IPS-15b (cell line): ENCODE measurements around the gene BOD1L1.

ENCODE experiments used
- H3K27me3 ChIP-seq: one replicate; pipeline ENCODE4 v1.6.1; 2013; ENCODE audit warnings: low read length; ENCODE audit not compliant: control insufficient read depth, insufficient read depth
- H3K36me3 ChIP-seq: one replicate; pipeline ENCODE4 v1.6.1; 2013; ENCODE audit warnings: low read length; ENCODE audit not compliant: control insufficient read depth, insufficient read depth
- H3K4me1 ChIP-seq: one replicate; pipeline ENCODE4 v1.6.1; 2013; ENCODE audit warnings: mild to moderate bottlenecking, low read length; ENCODE audit not compliant: control insufficient read depth, insufficient read depth
- H3K4me3 ChIP-seq: one replicate; pipeline ENCODE4 v1.5.1; 2013; ENCODE audit warnings: low read depth, low read length
- H3K9ac ChIP-seq: one replicate; pipeline ENCODE4 v1.6.1; 2013; ENCODE audit warnings: low read depth, mild to moderate bottlenecking, low read length
- H3K9me3 ChIP-seq: one replicate; pipeline ENCODE4 v1.6.1; 2013; ENCODE audit warnings: mild to moderate bottlenecking, low read length; ENCODE audit not compliant: control insufficient read depth, insufficient read depth

Gene BOD1L1

DNA sequence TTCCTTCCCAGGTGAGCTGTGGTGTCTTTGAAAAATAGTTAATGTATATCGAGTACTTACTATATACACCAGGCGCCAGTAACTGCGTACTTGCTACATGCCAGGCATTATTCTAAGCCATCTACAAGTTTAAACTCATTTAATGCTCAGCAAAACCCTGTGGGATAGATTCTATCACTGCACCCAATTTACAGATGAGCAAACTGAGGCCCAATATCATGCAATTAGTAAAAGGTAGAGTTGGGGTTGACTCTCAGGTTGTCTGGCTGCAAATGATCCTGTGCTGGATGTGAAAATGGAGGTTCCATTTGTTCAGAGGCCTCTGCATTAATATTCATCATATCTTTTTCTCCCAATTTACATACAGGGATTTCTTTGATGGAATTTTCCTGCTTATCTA lies 100.9 kb downstream of the BOD1L1 start:
- Histone ChIP-seq H3K9me3 (peaks cover 4% of the 10 kb centered on the region), H3K4me1 (peaks cover 11% of the 10 kb centered on the region), H3K9ac (no peak overlapping the region), H3K27me3 (peaks cover 99% of the 10 kb centered on the region), H3K36me3 (no peaks in the 10 kb centered on the region), H3K4me3 (peak overlapping the region; percentile 16)

DNA sequence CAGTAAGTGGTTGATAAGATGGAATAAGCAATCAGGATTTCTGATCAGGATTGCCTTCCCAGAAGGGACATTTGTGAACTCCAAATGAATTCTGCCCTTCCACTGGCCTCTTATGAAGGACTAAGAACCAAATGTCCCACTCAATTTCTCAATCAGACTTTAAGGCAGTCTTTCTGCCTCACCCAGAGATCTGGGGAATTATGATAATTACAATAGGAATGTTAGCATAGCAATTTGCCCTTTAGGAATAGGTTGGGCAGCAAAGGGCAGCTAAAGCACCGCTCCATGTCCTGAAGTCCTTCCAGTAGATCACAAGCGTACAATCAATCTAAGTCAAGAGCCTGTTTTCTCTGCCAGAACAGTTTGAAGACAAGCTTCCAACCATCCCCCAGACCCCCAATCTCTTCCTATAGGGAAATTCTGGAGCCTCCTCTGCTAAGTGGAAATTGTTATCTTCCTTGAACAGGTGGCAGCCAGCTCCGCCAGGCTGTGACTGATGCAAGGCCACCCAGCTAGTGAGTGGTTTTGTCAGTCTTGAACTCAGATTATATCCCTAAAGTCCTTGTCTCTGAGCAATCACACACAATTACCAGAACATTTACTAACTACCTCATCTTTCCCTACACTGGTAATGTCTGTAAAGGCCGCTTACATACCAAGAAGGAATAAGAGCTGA lies 101.8 kb downstream of the BOD1L1 start:
- Histone ChIP-seq H3K4me3 (peak overlapping the region; percentile 16), H3K4me1 (peaks cover 8% of the 10 kb centered on the region), H3K9me3 (peaks cover 4% of the 10 kb centered on the region), H3K27me3 (peaks cover 99% of the 10 kb centered on the region), H3K36me3 (no peaks in the 10 kb centered on the region), H3K9ac (no peak overlapping the region)

DNA sequence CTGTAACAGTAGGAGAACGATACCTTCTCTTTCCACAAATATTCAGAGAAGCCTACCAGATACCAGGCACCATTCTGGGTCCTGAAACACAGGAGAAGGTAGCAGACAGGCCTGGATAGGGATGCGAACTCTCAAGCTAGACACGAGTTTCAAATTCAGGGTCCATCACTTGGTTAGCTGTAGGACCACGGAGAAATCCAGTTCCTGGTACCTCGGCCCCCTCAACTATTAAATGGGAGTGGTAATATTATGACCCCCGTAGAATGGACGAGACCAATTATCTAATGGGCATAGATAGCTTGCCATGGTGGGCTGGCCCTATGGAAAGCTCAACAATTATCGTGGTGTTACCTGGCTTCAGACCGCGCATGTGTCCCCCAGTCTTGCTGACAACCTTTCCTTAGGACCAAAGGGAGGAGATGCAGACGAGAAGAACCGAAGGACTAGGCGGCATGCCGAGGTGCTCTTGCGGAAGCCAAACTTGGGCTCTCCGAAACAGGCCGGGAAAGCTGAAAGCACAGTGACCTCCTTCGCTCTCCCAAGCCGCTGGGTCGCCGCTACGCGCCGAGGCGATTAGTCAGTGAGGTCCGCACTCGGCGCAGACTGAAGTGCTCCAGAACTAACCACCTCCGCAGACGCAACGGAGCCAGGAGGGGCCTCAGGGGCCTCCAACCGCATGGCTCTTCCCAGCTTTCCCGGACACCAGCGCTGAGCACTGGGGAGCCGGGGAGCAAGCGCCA lies 102.9 kb downstream of the BOD1L1 start:
- Histone ChIP-seq H3K9ac (no peak overlapping the region), H3K4me3 (peak overlapping the region; percentile 5), H3K9me3 (peaks cover 4% of the 10 kb centered on the region), H3K4me1 (peaks cover 8% of the 10 kb centered on the region), H3K36me3 (no peaks in the 10 kb centered on the region), H3K27me3 (peaks cover 99% of the 10 kb centered on the region)

DNA sequence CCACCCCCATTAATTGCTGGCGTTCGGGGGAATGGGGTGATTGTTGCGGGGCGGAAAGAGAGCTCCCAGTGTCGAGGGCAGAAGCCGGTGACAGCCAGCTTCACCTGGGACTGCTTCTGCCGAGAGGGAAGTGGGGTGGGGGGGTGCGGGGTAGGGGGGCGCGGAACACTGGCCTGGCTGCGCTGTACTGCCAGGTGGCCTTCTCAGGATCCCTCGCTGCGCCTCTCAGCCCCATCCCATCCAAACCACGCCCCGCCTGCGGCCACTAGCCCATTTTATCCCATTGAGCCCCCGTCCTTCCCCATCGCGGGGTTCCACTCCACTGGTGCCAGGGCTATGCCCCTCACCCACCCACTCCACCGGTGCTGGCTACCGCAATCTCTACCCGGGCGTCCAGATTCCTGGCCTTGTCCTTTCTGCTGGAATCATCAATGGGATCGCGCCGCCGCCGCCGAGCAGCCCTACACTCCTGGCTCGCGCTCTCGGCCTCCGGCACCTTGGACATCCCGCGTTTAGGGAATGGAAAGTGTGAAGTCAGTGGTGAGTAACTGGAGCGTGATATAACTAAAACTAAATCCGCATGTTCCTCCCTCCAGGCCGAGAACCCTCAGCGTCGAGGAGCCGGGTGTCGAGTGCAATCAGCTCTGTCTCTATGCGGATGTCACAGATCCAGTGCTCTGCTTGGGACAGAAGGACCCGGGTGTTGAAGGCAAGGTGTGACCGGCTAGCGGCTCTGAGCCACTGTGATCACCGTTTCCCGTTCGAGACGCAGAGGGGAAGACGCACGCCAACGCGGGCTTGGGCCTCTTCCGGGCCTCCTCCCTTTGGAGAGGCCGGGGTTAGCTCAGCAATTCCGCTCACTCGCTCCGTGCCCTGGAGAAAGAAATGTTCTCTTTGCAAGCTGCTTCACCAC lies 103.7 kb downstream of the BOD1L1 start:
- Histone ChIP-seq H3K4me1 (peaks cover 8% of the 10 kb centered on the region), H3K9me3 (peaks cover 4% of the 10 kb centered on the region), H3K4me3 (peak overlapping the region; percentile 46), H3K36me3 (no peaks in the 10 kb centered on the region), H3K27me3 (peaks cover 99% of the 10 kb centered on the region), H3K9ac (no peak overlapping the region)

DNA sequence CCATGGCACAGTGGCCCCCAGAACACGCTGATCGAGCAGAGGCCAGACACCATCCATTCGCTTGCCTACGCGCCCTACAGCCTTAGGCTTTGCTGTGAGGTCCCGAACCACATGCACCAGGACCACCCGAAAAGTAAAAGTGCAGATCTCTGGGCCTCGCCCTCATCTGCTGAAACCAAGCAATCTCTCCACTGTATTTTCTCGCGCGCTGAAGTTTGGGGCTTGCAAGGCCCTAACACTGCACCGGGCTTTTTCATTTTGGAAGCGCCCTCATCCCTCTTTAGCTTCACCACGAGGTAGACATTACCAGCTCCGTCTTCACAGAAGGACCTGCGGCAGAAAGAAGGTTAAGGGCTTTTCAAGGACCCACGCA lies 104.4 kb downstream of the BOD1L1 start:
- Histone ChIP-seq H3K4me1 (peaks cover 8% of the 10 kb centered on the region), H3K9me3 (peaks cover 4% of the 10 kb centered on the region), H3K27me3 (peaks cover 95% of the 10 kb centered on the region), H3K4me3 (peak overlapping the region; percentile 46), H3K36me3 (no peaks in the 10 kb centered on the region), H3K9ac (no peak overlapping the region)

DNA sequence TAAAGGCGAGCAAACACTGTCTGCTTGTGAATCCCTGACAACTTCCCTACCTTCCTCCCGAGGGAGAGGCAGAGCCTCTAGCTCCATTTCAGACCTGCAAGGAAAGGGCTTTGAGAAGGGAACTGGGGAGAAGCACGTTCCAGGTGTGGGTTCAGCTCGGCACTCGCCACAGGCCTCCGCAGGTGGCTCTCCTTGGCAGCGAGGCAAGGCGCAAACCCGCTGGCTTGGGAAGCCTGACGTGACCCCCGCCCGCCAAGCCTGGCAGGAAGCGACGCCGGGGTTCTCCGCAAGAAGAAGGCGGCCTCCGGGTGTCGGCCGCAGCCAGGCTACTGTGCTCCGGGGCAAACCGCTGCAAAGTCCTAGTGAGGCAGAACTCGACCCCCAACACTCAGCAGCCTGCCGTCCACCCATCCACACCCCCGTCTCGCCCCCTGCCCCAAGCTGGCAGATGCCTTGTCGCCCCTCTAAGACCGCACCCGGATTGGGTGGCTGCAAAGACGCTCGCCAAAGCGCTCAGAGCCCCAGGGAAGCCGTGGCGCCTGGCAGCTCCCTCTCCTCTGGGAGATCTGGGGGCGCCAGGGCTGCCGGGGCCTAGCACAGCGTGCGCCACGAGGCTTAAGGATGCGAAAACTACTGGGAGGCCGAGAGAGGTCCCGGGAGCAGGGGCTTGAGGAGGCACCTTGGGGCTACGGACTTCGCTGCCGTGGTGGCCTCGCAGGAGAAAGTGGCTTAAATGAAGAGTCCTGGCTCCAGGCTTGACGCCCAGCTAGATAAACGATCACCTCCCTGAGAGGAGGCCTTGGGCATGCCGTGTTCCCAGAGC lies 105.0 kb downstream of the BOD1L1 start:
- peak overlapping the region; percentile 46 for H3K4me3 ChIP-seq
- H3K27me3 ChIP-seq = peaks cover 89% of the 10 kb centered on the region
- no peaks in the 10 kb centered on the region for H3K36me3 ChIP-seq
- H3K9me3 ChIP-seq = peaks cover 4% of the 10 kb centered on the region
- peaks cover 8% of the 10 kb centered on the region for H3K4me1 ChIP-seq
- H3K9ac ChIP-seq = no peak overlapping the region

DNA sequence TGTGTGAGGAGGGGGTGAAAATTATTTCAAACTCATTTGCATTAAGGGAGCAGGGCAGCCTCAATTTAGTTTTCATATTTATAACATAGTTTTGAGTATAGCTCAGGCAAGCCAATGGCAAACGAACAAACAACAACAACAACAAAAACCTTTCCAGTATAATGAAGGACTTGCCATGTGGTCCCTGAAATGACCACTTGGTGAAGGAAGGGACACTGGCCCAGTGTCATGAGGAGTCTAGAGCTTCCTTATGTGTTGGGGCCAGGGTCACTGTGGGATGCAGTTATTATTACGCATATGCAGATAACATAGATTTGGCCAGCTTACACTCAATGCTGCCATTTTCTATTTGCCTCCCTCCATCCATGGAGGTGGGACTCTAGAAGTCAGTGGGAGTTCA lies 106.5 kb downstream of the BOD1L1 start:
- Histone ChIP-seq H3K4me1 (peaks cover 6% of the 10 kb centered on the region), H3K9me3 (peaks cover 4% of the 10 kb centered on the region), H3K36me3 (no peaks in the 10 kb centered on the region), H3K9ac (no peak overlapping the region), H3K27me3 (peaks cover 75% of the 10 kb centered on the region), H3K4me3 (no peak overlapping the region)
